ENCODE measurements around the gene PPP1R27. TPM values are rescaled to one million over a fixed set of nuclear protein-coding genes. Genes with fewer than 3 reads are reported as not detected.

The PPP1R27 gene
- polyA plus RNA-seq, 3 donors, result 0.22 to 1.5 (median 0.33) TPM

DNA sequence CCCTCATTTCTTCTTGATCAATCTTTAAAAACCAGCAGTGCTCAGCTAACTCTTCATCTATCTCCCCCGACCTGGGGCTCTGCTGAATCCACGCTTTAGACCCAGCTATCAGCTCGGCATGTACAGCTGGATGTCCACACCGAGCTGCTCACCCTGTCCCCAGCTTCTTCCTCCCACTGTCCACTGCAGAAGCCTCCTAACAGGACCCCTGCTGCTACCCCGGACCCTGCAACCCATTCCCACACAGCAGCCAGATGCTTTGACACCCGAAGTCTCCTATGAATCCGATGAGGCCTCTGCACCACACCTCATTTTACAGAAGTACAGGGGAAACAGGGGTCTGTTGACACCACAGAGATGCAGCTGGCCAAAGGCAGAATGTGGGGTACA lies 17.1 kb downstream of the PPP1R27 start:
- H3K9me3 ChIP-seq (replicated peaks in 1 of 2; ENCODE audit: control insufficient read depth in 1 of 2, insufficient read depth in 1 of 2, low read length in 2 of 2), result no peaks in the 10 kb centered on the region
- Mint-ChIP-seq H3K36me3 (peaks cover 0 to 4% of the 10 kb centered on the region in 2 donors), H3K27ac (no peak overlapping the region), H3K27me3 (ENCODE audit: low read depth in 3 of 3) (peaks cover 0 to 20% (median 9%) of the 10 kb centered on the region in 3 donors), H3K9me3 (no peaks in the 10 kb centered on the region), H3K4me3 (peak overlapping the region in 1 of 2 donors; percentile 20), H3K4me1 (peaks cover 8% of the 10 kb centered on the region)
- intact Hi-C loops (cut with micrococcal nuclease), result no loop called here
- TF ChIP-seq CTCF (IDR thresholded peaks at IDR 0.05), result no peak
- no peaks in the 10 kb centered on the region for H4K20me1 ChIP-seq (ENCODE audit: insufficient read depth, low read length)
- no peak overlapping the region for H3K27ac ChIP-seq (ENCODE audit: low read depth in 1 of 2, low read length in 2 of 2)
- no peak overlapping the region for H3K9ac ChIP-seq (ENCODE audit: insufficient read depth, low read length, poor library complexity, severe bottlenecking)
- no peak for DNase-seq
- H3K4me2 ChIP-seq (replicated peaks; ENCODE audit: extremely low read depth, low read length, poor library complexity, severe bottlenecking), result no peak overlapping the region
- peaks cover 4 to 10% of the 10 kb centered on the region in 2 donors for H3K4me1 ChIP-seq (ENCODE audit: control insufficient read depth in 1 of 2, insufficient read depth in 2 of 2, low read length in 2 of 2)
- no peak overlapping the region for H3K4me3 ChIP-seq (replicated peaks in 1 of 3; ENCODE audit: low read depth in 2 of 3, low read length in 3 of 3)
- 81% methylated on average over 7 of the region's 7 CpGs for WGBS (ENCODE audit: insufficient coverage)
- peaks cover 4 to 7% of the 10 kb centered on the region in 2 donors for H3K36me3 ChIP-seq (replicated peaks in 1 of 2; ENCODE audit: control insufficient read depth in 1 of 2, insufficient read depth in 2 of 2, low read length in 2 of 2)
- H2AFZ ChIP-seq (ENCODE audit: insufficient read depth, low read depth, low read length, poor library complexity, severe bottlenecking), result no peak overlapping the region
- H3K27me3 ChIP-seq (ENCODE audit: control insufficient read depth in 2 of 2, insufficient read depth in 2 of 2, low read length in 2 of 2), result peaks cover 0 to 4% of the 10 kb centered on the region in 2 donors
- H3K79me2 ChIP-seq (ENCODE audit: insufficient read depth, low read length), result no peaks in the 10 kb centered on the region

DNA sequence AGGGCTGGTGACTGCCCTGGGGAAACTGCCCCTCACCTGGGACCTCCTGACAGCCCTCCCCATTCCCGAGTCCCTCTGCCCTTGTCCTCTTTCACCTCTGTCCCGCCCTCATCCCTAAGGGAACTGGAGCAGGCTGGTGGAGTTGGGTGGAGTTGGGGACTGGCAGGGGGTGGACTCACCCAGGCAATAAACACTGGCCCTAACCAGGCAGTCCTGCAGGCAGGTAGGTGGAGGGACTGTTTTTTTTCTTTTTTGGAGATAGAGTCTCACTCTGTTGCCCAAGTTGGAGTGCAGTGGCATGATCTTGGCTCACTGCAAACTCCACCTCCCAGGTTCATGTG lies 19.2 kb downstream of the PPP1R27 start:
- H3K9ac ChIP-seq (ENCODE audit: insufficient read depth, low read length, poor library complexity, severe bottlenecking), result no peak overlapping the region
- peaks cover 0 to 4% of the 10 kb centered on the region in 2 donors for H3K27me3 ChIP-seq (ENCODE audit: control insufficient read depth in 2 of 2, insufficient read depth in 2 of 2, low read length in 2 of 2)
- H3K4me3 ChIP-seq (replicated peaks in 1 of 3; ENCODE audit: low read depth in 2 of 3, low read length in 3 of 3), result no peak overlapping the region
- no peak overlapping the region for H3K27ac ChIP-seq (ENCODE audit: low read depth in 1 of 2, low read length in 2 of 2)
- Mint-ChIP-seq H3K36me3 (no peaks in the 10 kb centered on the region), H3K9me3 (peaks cover 0 to 2% (median 0%) of the 10 kb centered on the region in 7 donors), H3K4me3 (no peak overlapping the region), H3K4me1 (peaks cover 4% of the 10 kb centered on the region), H3K27me3 (ENCODE audit: low read depth in 3 of 3) (peaks cover 0 to 23% (median 9%) of the 10 kb centered on the region in 3 donors), H3K27ac (no peak overlapping the region)
- H4K20me1 ChIP-seq (ENCODE audit: insufficient read depth, low read length), result no peaks in the 10 kb centered on the region
- H3K9me3 ChIP-seq (replicated peaks in 1 of 2; ENCODE audit: control insufficient read depth in 1 of 2, insufficient read depth in 1 of 2, low read length in 2 of 2), result no peaks in the 10 kb centered on the region
- no peak overlapping the region for H3K4me2 ChIP-seq (replicated peaks; ENCODE audit: extremely low read depth, low read length, poor library complexity, severe bottlenecking)
- no peaks in the 10 kb centered on the region for H3K79me2 ChIP-seq (ENCODE audit: insufficient read depth, low read length)
- TF ChIP-seq CTCF (IDR thresholded peaks at IDR 0.05), result no peak
- intact Hi-C loops (cut with micrococcal nuclease), result no loop called here
- no peaks in the 10 kb centered on the region for H3K36me3 ChIP-seq (replicated peaks in 1 of 2; ENCODE audit: control insufficient read depth in 1 of 2, insufficient read depth in 2 of 2, low read length in 2 of 2)
- no peak for DNase-seq
- H3K4me1 ChIP-seq (ENCODE audit: control insufficient read depth in 1 of 2, insufficient read depth in 2 of 2, low read length in 2 of 2), result no peaks in the 10 kb centered on the region
- no peak overlapping the region for H2AFZ ChIP-seq (ENCODE audit: insufficient read depth, low read depth, low read length, poor library complexity, severe bottlenecking)
- no CpG with 5 or more reads among the region's 2 CpGs for WGBS (ENCODE audit: insufficient coverage)
